Activated T-cell treated with anti-CD3 and anti-CD28 coated beads, Interleukin-2, amount 50 U/mL, for 24 hours (primary cell): Measurements from ENCODE around the gene ANKRD24.
"Not testable (repeated sequence)": the region's sequence is repeated elsewhere in the genome, so short reads cannot be mapped to it uniquely, and the experiment has no call there.

Experiments used
- DNase-seq: peaks from one replicate; pipeline ENCODE4 v3.0.0-alpha.2; 2020
- H3K27ac Mint-ChIP-seq: 2 replicates; pipeline ENCODE4 v1.8.0; 2020; ENCODE audit warnings: mild to moderate bottlenecking, mixed read lengths
- H3K27me3 Mint-ChIP-seq: 2 replicates; pipeline ENCODE4 v1.8.0; 2020; ENCODE audit warnings: mixed read lengths
- H3K36me3 Mint-ChIP-seq: 2 replicates; pipeline ENCODE4 v1.8.0; 2020; ENCODE audit warnings: low read depth, mixed read lengths
- H3K4me1 Mint-ChIP-seq: 2 replicates; pipeline ENCODE4 v1.8.0; 2020; ENCODE audit warnings: low read depth, mixed read lengths
- H3K4me3 Mint-ChIP-seq: 2 replicates; pipeline ENCODE4 v1.8.0; 2020; ENCODE audit warnings: mild to moderate bottlenecking, moderate library complexity, mixed read lengths
- H3K9me3 Mint-ChIP-seq: 2 replicates; pipeline ENCODE4 v1.8.0; 2020; ENCODE audit warnings: mixed read lengths

The ANKRD24 gene

GRCh38 chr19:4199699-4200293 lies 17.3 kb downstream of the ANKRD24 start:
- Mint-ChIP-seq H3K27me3 (peaks cover 54% of the 10 kb centered on the region), H3K4me3 (no peak overlapping the region), H3K36me3 (no peaks in the 10 kb centered on the region), H3K4me1 (peaks cover 14% of the 10 kb centered on the region), H3K27ac (no peak overlapping the region), H3K9me3 (peaks cover 10% of the 10 kb centered on the region)
- no peak for DNase-seq

GRCh38 chr19:4200940-4201542 lies 18.6 kb downstream of the ANKRD24 start:
- Mint-ChIP-seq H3K27me3 (peaks cover 43% of the 10 kb centered on the region), H3K4me3 (no peak overlapping the region), H3K36me3 (no peaks in the 10 kb centered on the region), H3K4me1 (peaks cover 14% of the 10 kb centered on the region), H3K9me3 (peaks cover 10% of the 10 kb centered on the region), H3K27ac (no peak overlapping the region)
- no peak for DNase-seq

GRCh38 chr19:4201798-4202197 lies 19.3 kb downstream of the ANKRD24 start:
- Mint-ChIP-seq H3K9me3 (peaks cover 10% of the 10 kb centered on the region), H3K4me1 (peaks cover 14% of the 10 kb centered on the region), H3K27me3 (peaks cover 35% of the 10 kb centered on the region), H3K4me3 (no peak overlapping the region), H3K36me3 (no peaks in the 10 kb centered on the region), H3K27ac (no peak overlapping the region)
- no peak for DNase-seq

GRCh38 chr19:4206818-4207484 lies 24.5 kb downstream of the ANKRD24 start:
- Mint-ChIP-seq H3K4me3 (no peak overlapping the region), H3K27me3 (peaks cover 5% of the 10 kb centered on the region), H3K27ac (no peak overlapping the region)

GRCh38 chr19:4208385-4209094 lies 26.1 kb downstream of the ANKRD24 start:
- Mint-ChIP-seq H3K27me3 (peaks cover 5% of the 10 kb centered on the region), H3K27ac (no peak overlapping the region), H3K9me3 (no peaks in the 10 kb centered on the region), H3K36me3 (no peaks in the 10 kb centered on the region), H3K4me3 (no peak overlapping the region), H3K4me1 (peaks cover 3% of the 10 kb centered on the region)
- DNase-seq, result no peak

More at GRCh38 chr19:4206818-4207484, 24.5 kb downstream of the ANKRD24 start:
- Mint-ChIP-seq H3K9me3 (no peaks in the 10 kb centered on the region), H3K4me1 (peaks cover 3% of the 10 kb centered on the region), H3K36me3 (no peaks in the 10 kb centered on the region)
- DNase-seq, result no peak

GRCh38 chr19:4210166-4210731 lies 27.8 kb downstream of the ANKRD24 start:
- no peaks in the 10 kb centered on the region for H3K27me3 Mint-ChIP-seq
- no peak for DNase-seq
- no peak overlapping the region for H3K27ac Mint-ChIP-seq
- no peaks in the 10 kb centered on the region for H3K36me3 Mint-ChIP-seq
- no peaks in the 10 kb centered on the region for H3K9me3 Mint-ChIP-seq
- H3K4me3 Mint-ChIP-seq, result no peak overlapping the region
- H3K4me1 Mint-ChIP-seq, result peaks cover 7% of the 10 kb centered on the region

GRCh38 chr19:4213116-4213515 lies 30.6 kb downstream of the ANKRD24 start:
- Mint-ChIP-seq H3K4me3 (no peak overlapping the region), H3K27me3 (no peaks in the 10 kb centered on the region), H3K9me3 (peaks cover 6% of the 10 kb centered on the region), H3K4me1 (peaks cover 7% of the 10 kb centered on the region), H3K27ac (no peak overlapping the region), H3K36me3 (no peaks in the 10 kb centered on the region)
- DNase-seq, result no peak

- no peak overlapping the region for H3K4me3 Mint-ChIP-seq
These were observed 33.3 kb downstream of the ANKRD24 start for GRCh38 chr19:4215807-4216206.

GRCh38 chr19:4216846-4217245 lies 34.4 kb downstream of the ANKRD24 start:
- no peak overlapping the region for H3K27ac Mint-ChIP-seq
- H3K27me3 Mint-ChIP-seq, result no peaks in the 10 kb centered on the region

More at GRCh38 chr19:4215807-4216206, 33.3 kb downstream of the ANKRD24 start:
- Mint-ChIP-seq H3K9me3 (peaks cover 6% of the 10 kb centered on the region), H3K4me1 (peaks cover 7% of the 10 kb centered on the region), H3K27me3 (no peaks in the 10 kb centered on the region), H3K27ac (no peak overlapping the region), H3K36me3 (no peaks in the 10 kb centered on the region)
- DNase-seq, result no peak

GRCh38 chr19:4217429-4218264 lies 35.2 kb downstream of the ANKRD24 start:
- H3K4me1 Mint-ChIP-seq, result peaks cover 7% of the 10 kb centered on the region
- H3K36me3 Mint-ChIP-seq, result no peaks in the 10 kb centered on the region
- H3K27ac Mint-ChIP-seq, result no peak overlapping the region
- H3K4me3 Mint-ChIP-seq, result no peak overlapping the region
- no peaks in the 10 kb centered on the region for H3K27me3 Mint-ChIP-seq
- peaks cover 6% of the 10 kb centered on the region for H3K9me3 Mint-ChIP-seq
- DNase-seq, result no peak

More at GRCh38 chr19:4216846-4217245, 34.4 kb downstream of the ANKRD24 start:
- Mint-ChIP-seq H3K4me1 (peaks cover 7% of the 10 kb centered on the region), H3K9me3 (peaks cover 6% of the 10 kb centered on the region), H3K36me3 (no peaks in the 10 kb centered on the region), H3K4me3 (no peak overlapping the region)
- no peak for DNase-seq

- not testable (repeated sequence) for H3K27ac Mint-ChIP-seq, H3K27me3 Mint-ChIP-seq
These were observed 36.0 kb downstream of the ANKRD24 start for GRCh38 chr19:4218523-4218922.

GRCh38 chr19:4220188-4220587 lies 37.7 kb downstream of the ANKRD24 start:
- Mint-ChIP-seq H3K27ac (no peak overlapping the region), H3K4me3 (no peak overlapping the region), H3K36me3 (no peaks in the 10 kb centered on the region), H3K4me1 (no peaks in the 10 kb centered on the region), H3K27me3 (no peaks in the 10 kb centered on the region), H3K9me3 (peaks cover 6% of the 10 kb centered on the region)
- no peak for DNase-seq

More at GRCh38 chr19:4218523-4218922, 36.0 kb downstream of the ANKRD24 start:
- H3K36me3 Mint-ChIP-seq, H3K4me3 Mint-ChIP-seq, H3K9me3 Mint-ChIP-seq, H3K4me1 Mint-ChIP-seq, DNase-seq: not testable (repeated sequence)

GRCh38 chr19:4224470-4224869 lies 42.0 kb downstream of the ANKRD24 start:
- Mint-ChIP-seq H3K36me3 (no peaks in the 10 kb centered on the region), H3K27me3 (peaks cover 2% of the 10 kb centered on the region), H3K4me3 (no peak overlapping the region), H3K9me3 (no peaks in the 10 kb centered on the region), H3K4me1 (peaks cover 1% of the 10 kb centered on the region), H3K27ac (no peak overlapping the region)
- DNase-seq, result no peak

- Mint-ChIP-seq H3K4me3 (no peak overlapping the region), H3K4me1 (peaks cover 1% of the 10 kb centered on the region), H3K27me3 (peaks cover 6% of the 10 kb centered on the region), H3K36me3 (no peaks in the 10 kb centered on the region), H3K9me3 (no peaks in the 10 kb centered on the region), H3K27ac (no peak overlapping the region)
- DNase-seq, result no peak
These were observed 43.4 kb downstream of the ANKRD24 start for GRCh38 chr19:4225885-4226284.
